ENCODE measurements around the gene TXNRD2. TPM values are rescaled to one million over a fixed set of nuclear protein-coding genes. Genes with fewer than 3 reads are reported as not detected.

TXNRD2 gene
- total and polyA plus RNA-seq, 10 of the 15 experiments (the other 5 are each of a cell fraction or from before 2014, with no cell fraction given), result 1.6 to 26.0 (median 13.9) TPM

DNA sequence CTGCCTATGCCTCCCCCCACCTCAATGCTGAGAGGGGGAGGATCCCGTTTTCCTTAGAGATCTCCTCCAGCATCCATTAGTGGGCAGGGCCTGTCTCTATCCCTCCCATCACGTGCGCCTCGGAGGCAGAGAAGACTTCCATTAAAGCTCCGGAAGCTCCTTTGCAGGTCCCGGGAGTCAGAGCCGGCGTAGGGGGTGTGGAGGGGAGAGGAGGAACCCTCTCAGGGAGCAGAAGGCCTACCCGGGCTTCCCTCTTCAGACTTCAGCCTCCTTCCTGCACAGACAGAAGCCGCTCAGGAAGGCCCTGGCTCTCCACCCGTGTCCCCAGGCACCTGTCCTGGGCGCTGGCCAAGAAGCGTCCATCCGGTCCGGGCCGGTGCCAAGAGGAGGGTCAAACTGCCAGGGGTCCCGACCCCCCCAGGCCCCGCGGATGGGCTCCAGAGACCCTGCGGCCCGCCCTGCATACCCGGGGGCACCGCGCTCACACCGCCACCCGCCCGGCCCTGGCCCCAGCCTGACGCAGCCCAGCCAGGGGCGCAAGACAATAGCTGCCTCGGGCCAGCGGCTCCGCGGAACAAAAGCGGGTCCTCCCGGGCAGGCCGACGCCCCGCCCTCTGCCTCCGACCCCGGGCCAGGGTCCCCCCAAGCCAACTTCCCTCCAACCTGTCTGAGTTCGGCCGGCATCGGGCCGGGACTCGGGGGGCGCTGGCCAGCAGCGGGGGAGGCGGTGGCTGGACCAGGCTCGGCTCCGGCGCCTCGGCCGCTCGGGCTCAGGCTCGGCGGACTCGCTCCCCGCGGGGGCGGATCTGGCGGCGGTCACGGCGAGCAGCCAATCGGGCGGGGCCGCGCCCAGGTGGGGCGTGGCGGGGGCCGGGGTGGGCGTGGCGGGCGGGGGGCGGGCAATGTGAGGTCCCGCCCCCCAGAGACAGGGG, 45.1 kb upstream of the TXNRD2 start:
- DNase-seq (ENCODE audit: low read depth, low spot score), result no peak
- Histone ChIP-seq H3K4me3 (peak overlapping the region; percentile 60; the same call in 1 of the 2 replicates), H3K27me3 (replicated peaks in 1 of 2; ENCODE audit: control insufficient read depth in 2 of 2, insufficient read depth in 2 of 2, low read length in 1 of 2) (peaks cover 0 to 2% of the 10 kb centered on the region in 2 experiments; a peak in 1 of 4 replicates), H4K20me1 (ENCODE audit: control insufficient read depth, insufficient read depth) (no peaks in the 10 kb centered on the region), H3K9me3 (replicated peaks; ENCODE audit: control insufficient read depth, insufficient read depth, low read length) (no peaks in the 10 kb centered on the region), H3K36me3 (ENCODE audit: control insufficient read depth in 2 of 2, insufficient read depth in 2 of 2, low read length in 1 of 2) (no peaks in the 10 kb centered on the region), H3K4me2 (ENCODE audit: control insufficient read depth, insufficient read depth) (peak overlapping the region; percentile 93), H3K27ac (ENCODE audit: control insufficient read depth, insufficient read depth) (no peak overlapping the region), H3K4me1 (ENCODE audit: control insufficient read depth, insufficient read depth, low read length) (no peaks in the 10 kb centered on the region), H3K79me2 (ENCODE audit: control insufficient read depth, insufficient read depth, low read length) (no peaks in the 10 kb centered on the region), H3K9ac (ENCODE audit: control insufficient read depth, insufficient read depth, low read length) (no peak overlapping the region; the same call in 1 of the 2 replicates), H2AFZ (ENCODE audit: control insufficient read depth, low read depth, low read length) (peak overlapping the region; percentile 81)
- SMC1A ChIA-PET (ENCODE audit: uncharacterized antibody, unreplicated experiment), result no interaction called here
- no peak for FAIRE-seq
- CTCF ChIA-PET, result no interaction called here
- in situ Hi-C loops (cut with MboI), result no loop called here
- RAD21 ChIA-PET (ENCODE audit: unreplicated experiment), result interaction anchor here (1.4 kb wide), 1 partner anchor 27 kb away, joined by 3 read pairs; no protein-coding TSS in a partner anchor
- no peak for TF ChIP-seq CHD2 (IDR thresholded peaks at IDR 0.05; ENCODE audit: borderline replicate concordance, low read depth, low read length)
- no peak for TF ChIP-seq POLR2A (IDR thresholded peaks at IDR 0.05; ENCODE audit: low read depth, low read length)
- TF ChIP-seq NFXL1 (IDR thresholded peaks at IDR 0.05; ENCODE audit: borderline replicate concordance), result no peak
- TF ChIP-seq, protein P1, sequence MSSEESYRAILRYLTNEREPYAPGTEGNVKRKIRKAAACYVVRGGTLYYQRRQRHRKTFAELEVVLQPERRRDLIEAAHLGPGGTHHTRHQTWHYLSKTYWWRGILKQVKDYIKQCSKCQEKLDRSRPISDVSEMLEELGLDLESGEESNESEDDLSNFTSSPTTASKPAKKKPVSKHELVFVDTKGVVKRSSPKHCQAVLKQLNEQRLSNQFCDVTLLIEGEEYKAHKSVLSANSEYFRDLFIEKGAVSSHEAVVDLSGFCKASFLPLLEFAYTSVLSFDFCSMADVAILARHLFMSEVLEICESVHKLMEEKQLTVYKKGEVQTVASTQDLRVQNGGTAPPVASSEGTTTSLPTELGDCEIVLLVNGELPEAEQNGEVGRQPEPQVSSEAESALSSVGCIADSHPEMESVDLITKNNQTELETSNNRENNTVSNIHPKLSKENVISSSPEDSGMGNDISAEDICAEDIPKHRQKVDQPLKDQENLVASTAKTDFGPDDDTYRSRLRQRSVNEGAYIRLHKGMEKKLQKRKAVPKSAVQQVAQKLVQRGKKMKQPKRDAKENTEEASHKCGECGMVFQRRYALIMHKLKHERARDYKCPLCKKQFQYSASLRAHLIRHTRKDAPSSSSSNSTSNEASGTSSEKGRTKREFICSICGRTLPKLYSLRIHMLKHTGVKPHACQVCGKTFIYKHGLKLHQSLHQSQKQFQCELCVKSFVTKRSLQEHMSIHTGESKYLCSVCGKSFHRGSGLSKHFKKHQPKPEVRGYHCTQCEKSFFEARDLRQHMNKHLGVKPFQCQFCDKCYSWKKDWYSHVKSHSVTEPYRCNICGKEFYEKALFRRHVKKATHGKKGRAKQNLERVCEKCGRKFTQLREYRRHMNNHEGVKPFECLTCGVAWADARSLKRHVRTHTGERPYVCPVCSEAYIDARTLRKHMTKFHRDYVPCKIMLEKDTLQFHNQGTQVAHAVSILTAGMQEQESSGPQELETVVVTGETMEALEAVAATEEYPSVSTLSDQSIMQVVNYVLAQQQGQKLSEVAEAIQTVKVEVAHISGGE (CRISPR knock-in tag; IDR thresholded peaks at IDR 0.05), result no peak
- no peak for TF ChIP-seq SRF (IDR thresholded peaks at IDR 0.05; ENCODE audit: low read depth in 2 of 2, low read length in 2 of 2)
- TF ChIP-seq POLR2AphosphoS5 (IDR thresholded peaks at IDR 0.05; ENCODE audit: low read length), result no peak
- no peak for TF ChIP-seq SPI1 (IDR thresholded peaks at IDR 0.05; ENCODE audit: borderline replicate concordance, insufficient read depth, low read depth, low read length)
- peak in 1 of 2 experiments; percentile 93; a peak in 2 of 3 replicates for TF ChIP-seq EGR1 (IDR thresholded peaks at IDR 0.05; ENCODE audit: borderline replicate concordance in 1 of 2, low read depth in 2 of 2, low read length in 2 of 2)
- TF ChIP-seq EED (IDR thresholded peaks at IDR 0.05; ENCODE audit: low read depth), result no peak
- TF ChIP-seq, protein P2, sequence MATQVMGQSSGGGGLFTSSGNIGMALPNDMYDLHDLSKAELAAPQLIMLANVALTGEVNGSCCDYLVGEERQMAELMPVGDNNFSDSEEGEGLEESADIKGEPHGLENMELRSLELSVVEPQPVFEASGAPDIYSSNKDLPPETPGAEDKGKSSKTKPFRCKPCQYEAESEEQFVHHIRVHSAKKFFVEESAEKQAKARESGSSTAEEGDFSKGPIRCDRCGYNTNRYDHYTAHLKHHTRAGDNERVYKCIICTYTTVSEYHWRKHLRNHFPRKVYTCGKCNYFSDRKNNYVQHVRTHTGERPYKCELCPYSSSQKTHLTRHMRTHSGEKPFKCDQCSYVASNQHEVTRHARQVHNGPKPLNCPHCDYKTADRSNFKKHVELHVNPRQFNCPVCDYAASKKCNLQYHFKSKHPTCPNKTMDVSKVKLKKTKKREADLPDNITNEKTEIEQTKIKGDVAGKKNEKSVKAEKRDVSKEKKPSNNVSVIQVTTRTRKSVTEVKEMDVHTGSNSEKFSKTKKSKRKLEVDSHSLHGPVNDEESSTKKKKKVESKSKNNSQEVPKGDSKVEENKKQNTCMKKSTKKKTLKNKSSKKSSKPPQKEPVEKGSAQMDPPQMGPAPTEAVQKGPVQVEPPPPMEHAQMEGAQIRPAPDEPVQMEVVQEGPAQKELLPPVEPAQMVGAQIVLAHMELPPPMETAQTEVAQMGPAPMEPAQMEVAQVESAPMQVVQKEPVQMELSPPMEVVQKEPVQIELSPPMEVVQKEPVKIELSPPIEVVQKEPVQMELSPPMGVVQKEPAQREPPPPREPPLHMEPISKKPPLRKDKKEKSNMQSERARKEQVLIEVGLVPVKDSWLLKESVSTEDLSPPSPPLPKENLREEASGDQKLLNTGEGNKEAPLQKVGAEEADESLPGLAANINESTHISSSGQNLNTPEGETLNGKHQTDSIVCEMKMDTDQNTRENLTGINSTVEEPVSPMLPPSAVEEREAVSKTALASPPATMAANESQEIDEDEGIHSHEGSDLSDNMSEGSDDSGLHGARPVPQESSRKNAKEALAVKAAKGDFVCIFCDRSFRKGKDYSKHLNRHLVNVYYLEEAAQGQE (IDR thresholded peaks at IDR 0.05; ENCODE audit: low read depth, low read length), result no peak
- TF ChIP-seq ZNF207 (IDR thresholded peaks at IDR 0.05; ENCODE audit: borderline replicate concordance), result no peak
- peak; percentile 19; the same call in 1 of the 2 replicates for TF ChIP-seq LARP7 (IDR thresholded peaks at IDR 0.05)
- WGBS (ENCODE audit: insufficient coverage, insufficient replicate concordance, low lambda C conversion rate, missing lambda C conversion rate), result 28% methylated on average over 44 of the region's 76 CpGs
- BruUV-seq (replicated peaks), result no TSS peak
- peak; percentile 95 for ATAC-seq
- POLR2A ChIA-PET, result no interaction called here
- intact Hi-C loops (cut with micrococcal nuclease; ENCODE audit: unreplicated experiment), result no loop called here
